ENCODE results near the gene GNE. TPM values are rescaled to one million over a fixed set of nuclear protein-coding genes. Genes with fewer than 3 reads are reported as not detected.

The GNE gene
- polyA plus RNA-seq, 3 donors, result 4.1 to 5.0 (median 4.5) TPM

GRCh38 chr9:36174731-36175130 is 83.5 kb downstream of the GNE start:
- H3K4me2 ChIP-seq (replicated peaks; ENCODE audit: extremely low read depth, low read length, poor library complexity, severe bottlenecking), result no peak overlapping the region
- no peak overlapping the region for H3K27ac Mint-ChIP-seq
- H3K9ac ChIP-seq (ENCODE audit: insufficient read depth, low read length, poor library complexity, severe bottlenecking), result no peak overlapping the region
- no peaks in the 10 kb centered on the region for H3K36me3 ChIP-seq (replicated peaks in 1 of 2; ENCODE audit: control insufficient read depth in 1 of 2, insufficient read depth in 2 of 2, low read length in 2 of 2)
- no peak for DNase-seq
- no peaks in the 10 kb centered on the region for H3K9me3 ChIP-seq (replicated peaks in 1 of 2; ENCODE audit: control insufficient read depth in 1 of 2, insufficient read depth in 1 of 2, low read length in 2 of 2)
- peaks cover 8% of the 10 kb centered on the region for H3K4me1 Mint-ChIP-seq
- H3K27me3 Mint-ChIP-seq (ENCODE audit: low read depth in 3 of 3), result peaks cover 0 to 10% (median 8%) of the 10 kb centered on the region in 3 donors
- no peak overlapping the region for H3K27ac ChIP-seq (ENCODE audit: low read depth in 1 of 2, low read length in 2 of 2)
- H3K4me3 ChIP-seq (replicated peaks in 1 of 3; ENCODE audit: low read depth in 2 of 3, low read length in 3 of 3), result no peak overlapping the region
- H3K9me3 Mint-ChIP-seq, result peaks cover 0 to 5% (median 2%) of the 10 kb centered on the region in 7 donors
- no peak overlapping the region for H3K4me3 Mint-ChIP-seq
- H2AFZ ChIP-seq (ENCODE audit: insufficient read depth, low read depth, low read length, poor library complexity, severe bottlenecking), result no peak overlapping the region
- H3K4me1 ChIP-seq (ENCODE audit: control insufficient read depth in 1 of 2, insufficient read depth in 2 of 2, low read length in 2 of 2), result peaks cover 0 to 1% of the 10 kb centered on the region in 2 donors
- WGBS (ENCODE audit: insufficient coverage), result 100% methylated on average over 2 of the region's 3 CpGs
- H3K27me3 ChIP-seq (ENCODE audit: control insufficient read depth in 2 of 2, insufficient read depth in 2 of 2, low read length in 2 of 2), result no peaks in the 10 kb centered on the region
- H3K36me3 Mint-ChIP-seq, result no peaks in the 10 kb centered on the region
- no peaks in the 10 kb centered on the region for H4K20me1 ChIP-seq (ENCODE audit: insufficient read depth, low read length)
- intact Hi-C loops (cut with micrococcal nuclease), result no loop called here
- no peaks in the 10 kb centered on the region for H3K79me2 ChIP-seq (ENCODE audit: insufficient read depth, low read length)
- TF ChIP-seq, protein P1, sequence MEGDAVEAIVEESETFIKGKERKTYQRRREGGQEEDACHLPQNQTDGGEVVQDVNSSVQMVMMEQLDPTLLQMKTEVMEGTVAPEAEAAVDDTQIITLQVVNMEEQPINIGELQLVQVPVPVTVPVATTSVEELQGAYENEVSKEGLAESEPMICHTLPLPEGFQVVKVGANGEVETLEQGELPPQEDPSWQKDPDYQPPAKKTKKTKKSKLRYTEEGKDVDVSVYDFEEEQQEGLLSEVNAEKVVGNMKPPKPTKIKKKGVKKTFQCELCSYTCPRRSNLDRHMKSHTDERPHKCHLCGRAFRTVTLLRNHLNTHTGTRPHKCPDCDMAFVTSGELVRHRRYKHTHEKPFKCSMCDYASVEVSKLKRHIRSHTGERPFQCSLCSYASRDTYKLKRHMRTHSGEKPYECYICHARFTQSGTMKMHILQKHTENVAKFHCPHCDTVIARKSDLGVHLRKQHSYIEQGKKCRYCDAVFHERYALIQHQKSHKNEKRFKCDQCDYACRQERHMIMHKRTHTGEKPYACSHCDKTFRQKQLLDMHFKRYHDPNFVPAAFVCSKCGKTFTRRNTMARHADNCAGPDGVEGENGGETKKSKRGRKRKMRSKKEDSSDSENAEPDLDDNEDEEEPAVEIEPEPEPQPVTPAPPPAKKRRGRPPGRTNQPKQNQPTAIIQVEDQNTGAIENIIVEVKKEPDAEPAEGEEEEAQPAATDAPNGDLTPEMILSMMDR (IDR thresholded peaks at IDR 0.05), result no peak

DNA sequence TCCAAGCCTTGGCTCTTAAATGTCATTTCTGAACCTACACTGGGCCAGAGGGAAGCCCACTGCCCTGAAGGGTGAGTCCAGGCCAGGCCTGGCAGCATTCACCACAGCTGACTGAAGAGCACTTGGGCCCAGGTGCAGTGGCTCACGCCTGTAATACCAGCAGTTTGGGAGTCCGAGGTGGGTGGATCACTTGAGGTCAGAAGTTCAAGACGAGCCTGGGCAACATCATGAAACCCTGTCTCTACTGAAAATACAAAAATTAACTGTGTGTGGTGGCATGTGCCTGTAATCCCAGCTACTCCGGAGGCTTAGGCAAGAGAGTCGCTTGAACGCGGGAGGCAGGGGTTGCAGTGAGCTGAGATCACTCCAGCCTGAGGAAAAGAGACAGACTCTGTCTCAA is 84.0 kb downstream of the GNE start:
- Mint-ChIP-seq H3K4me1 (peaks cover 12% of the 10 kb centered on the region), H3K4me3 (no peak overlapping the region), H3K9me3 (peaks cover 0 to 2% (median 0%) of the 10 kb centered on the region in 7 donors), H3K36me3 (no peaks in the 10 kb centered on the region), H3K27me3 (ENCODE audit: low read depth in 3 of 3) (peaks cover 0 to 10% (median 5%) of the 10 kb centered on the region in 3 donors), H3K27ac (no peak overlapping the region)
- H3K9me3 ChIP-seq (replicated peaks in 1 of 2; ENCODE audit: control insufficient read depth in 1 of 2, insufficient read depth in 1 of 2, low read length in 2 of 2), result no peaks in the 10 kb centered on the region
- H3K36me3 ChIP-seq (replicated peaks in 1 of 2; ENCODE audit: control insufficient read depth in 1 of 2, insufficient read depth in 2 of 2, low read length in 2 of 2), result no peaks in the 10 kb centered on the region
- H3K9ac ChIP-seq (ENCODE audit: insufficient read depth, low read length, poor library complexity, severe bottlenecking), result no peak overlapping the region
- peaks cover 3 to 5% of the 10 kb centered on the region in 2 donors for H3K4me1 ChIP-seq (ENCODE audit: control insufficient read depth in 1 of 2, insufficient read depth in 2 of 2, low read length in 2 of 2)
- no peaks in the 10 kb centered on the region for H3K79me2 ChIP-seq (ENCODE audit: insufficient read depth, low read length)
- intact Hi-C loops (cut with micrococcal nuclease), result no loop called here
- H3K27ac ChIP-seq (ENCODE audit: low read depth in 1 of 2, low read length in 2 of 2), result no peak overlapping the region
- no peak overlapping the region for H3K4me3 ChIP-seq (replicated peaks in 1 of 3; ENCODE audit: low read depth in 2 of 3, low read length in 3 of 3)
- no CpG with 5 or more reads among the region's 7 CpGs for WGBS (ENCODE audit: insufficient coverage)
- no peak for DNase-seq
- no peaks in the 10 kb centered on the region for H3K27me3 ChIP-seq (ENCODE audit: control insufficient read depth in 2 of 2, insufficient read depth in 2 of 2, low read length in 2 of 2)
- no peaks in the 10 kb centered on the region for H4K20me1 ChIP-seq (ENCODE audit: insufficient read depth, low read length)
- H2AFZ ChIP-seq (ENCODE audit: insufficient read depth, low read depth, low read length, poor library complexity, severe bottlenecking), result no peak overlapping the region
- H3K4me2 ChIP-seq (replicated peaks; ENCODE audit: extremely low read depth, low read length, poor library complexity, severe bottlenecking), result no peak overlapping the region
- TF ChIP-seq, protein P1 (IDR thresholded peaks at IDR 0.05), result no peak

Data from CD14-positive monocyte (primary cell).